HFF-Myc (cell line): ENCODE data around the gene MRPS34.

Experiments
- DNase-seq: peaks from one replicate; pipeline ENCODE4 v3.0.0-alpha.2; 2011; ENCODE audit warnings: low read depth; ENCODE audit errors: extremely low read depth
- H3K4me3 ChIP-seq: replicated peaks from 2 replicates; pipeline ENCODE4 v1.5.1; 2011; ENCODE audit warnings: low read depth, mild to moderate bottlenecking, control low read depth, low read length
- CTCF ChIP-seq: IDR thresholded peaks from 2 replicates; pipeline ENCODE4 v1.5.1; 2012; ENCODE audit warnings: mild to moderate bottlenecking, low read depth, low read length, control low read depth; ENCODE audit errors: missing control alignments

Gene MRPS34

GRCh38 chr16:1790261-1790610, 17.3 kb upstream of the MRPS34 start:
- TF ChIP-seq CTCF, result no peak
- H3K4me3 ChIP-seq, result no peak overlapping the region
- DNase-seq, result no peak

GRCh38 chr16:1789643-1790045, 16.7 kb upstream of the MRPS34 start:
- no peak for DNase-seq
- no peak overlapping the region for H3K4me3 ChIP-seq
- no peak for TF ChIP-seq CTCF

- H3K4me3 ChIP-seq, result no peak overlapping the region
Measured at GRCh38 chr16:1788708-1789100, 15.8 kb upstream of the MRPS34 start.

GRCh38 chr16:1788095-1788707, 15.3 kb upstream of the MRPS34 start:
- TF ChIP-seq CTCF, result no peak
- DNase-seq, result no peak

More at GRCh38 chr16:1788708-1789100, 15.8 kb upstream of the MRPS34 start:
- no peak for TF ChIP-seq CTCF
- DNase-seq, result no peak

GRCh38 chr16:1787322-1788094, 14.6 kb upstream of the MRPS34 start:
- DNase-seq, result no peak
- no peak overlapping the region for H3K4me3 ChIP-seq
- no peak for TF ChIP-seq CTCF

More at GRCh38 chr16:1788095-1788707, 15.3 kb upstream of the MRPS34 start:
- H3K4me3 ChIP-seq, result no peak overlapping the region

GRCh38 chr16:1787056-1787321, 14.1 kb upstream of the MRPS34 start:
- TF ChIP-seq CTCF, result no peak
- no peak overlapping the region for H3K4me3 ChIP-seq
- no peak for DNase-seq
